GM18526 (cell line): ENCODE measurements around the gene DHRS7.

Experiments
- POLR2A ChIP-seq: IDR thresholded peaks from 3 replicates; pipeline ENCODE4 v1.6.1; 2011; ENCODE audit not compliant: insufficient read length; ENCODE audit errors: extremely low read depth

Gene DHRS7, protein sequence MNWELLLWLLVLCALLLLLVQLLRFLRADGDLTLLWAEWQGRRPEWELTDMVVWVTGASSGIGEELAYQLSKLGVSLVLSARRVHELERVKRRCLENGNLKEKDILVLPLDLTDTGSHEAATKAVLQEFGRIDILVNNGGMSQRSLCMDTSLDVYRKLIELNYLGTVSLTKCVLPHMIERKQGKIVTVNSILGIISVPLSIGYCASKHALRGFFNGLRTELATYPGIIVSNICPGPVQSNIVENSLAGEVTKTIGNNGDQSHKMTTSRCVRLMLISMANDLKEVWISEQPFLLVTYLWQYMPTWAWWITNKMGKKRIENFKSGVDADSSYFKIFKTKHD

DNA sequence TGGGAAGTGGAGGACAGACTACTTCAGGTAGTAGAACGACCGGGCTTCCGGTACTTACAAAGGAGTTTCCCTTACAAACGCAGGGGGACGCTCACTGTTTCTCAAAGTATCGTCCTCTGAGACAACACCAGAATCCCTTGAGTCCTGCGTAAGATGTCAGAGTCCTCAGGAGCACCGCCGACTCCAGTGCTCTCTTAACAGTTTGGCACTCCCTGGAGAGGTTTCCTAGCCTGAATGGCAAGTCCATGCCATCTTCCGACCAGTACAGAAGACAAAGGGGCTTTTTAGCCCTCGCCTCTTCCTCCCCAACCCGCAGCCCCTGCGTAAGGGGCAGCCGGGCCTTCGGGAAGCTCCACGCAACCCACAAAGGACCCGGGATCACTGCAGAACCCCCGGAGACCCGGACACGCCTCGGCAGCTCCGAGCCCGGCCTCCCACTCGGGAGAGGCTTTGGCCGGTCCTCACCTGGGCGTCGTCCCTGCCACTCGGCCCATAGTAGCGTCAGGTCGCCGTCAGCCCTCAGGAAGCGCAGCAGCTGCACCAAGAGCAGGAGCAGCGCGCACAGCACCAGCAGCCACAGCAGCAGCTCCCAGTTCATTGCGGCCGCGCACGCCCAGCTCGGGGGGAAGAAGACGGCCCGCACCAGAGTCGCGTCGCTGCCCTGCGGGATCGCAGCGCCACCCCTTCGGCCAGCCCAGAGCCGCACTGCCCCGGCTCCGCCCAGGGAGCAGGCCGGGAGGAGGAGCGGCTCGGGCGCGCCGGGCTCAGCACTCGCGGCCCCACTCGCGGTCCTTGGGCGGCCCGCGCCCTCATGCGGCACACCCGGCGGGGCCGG is at the start of gene DHRS7:
DHRS7 (minus strand) TSS at position 687 of the 835 bp plus-strand sequence; CDS start at position 598, 89 bp downstream.
- TF ChIP-seq POLR2A, result peak; percentile 82

DNA sequence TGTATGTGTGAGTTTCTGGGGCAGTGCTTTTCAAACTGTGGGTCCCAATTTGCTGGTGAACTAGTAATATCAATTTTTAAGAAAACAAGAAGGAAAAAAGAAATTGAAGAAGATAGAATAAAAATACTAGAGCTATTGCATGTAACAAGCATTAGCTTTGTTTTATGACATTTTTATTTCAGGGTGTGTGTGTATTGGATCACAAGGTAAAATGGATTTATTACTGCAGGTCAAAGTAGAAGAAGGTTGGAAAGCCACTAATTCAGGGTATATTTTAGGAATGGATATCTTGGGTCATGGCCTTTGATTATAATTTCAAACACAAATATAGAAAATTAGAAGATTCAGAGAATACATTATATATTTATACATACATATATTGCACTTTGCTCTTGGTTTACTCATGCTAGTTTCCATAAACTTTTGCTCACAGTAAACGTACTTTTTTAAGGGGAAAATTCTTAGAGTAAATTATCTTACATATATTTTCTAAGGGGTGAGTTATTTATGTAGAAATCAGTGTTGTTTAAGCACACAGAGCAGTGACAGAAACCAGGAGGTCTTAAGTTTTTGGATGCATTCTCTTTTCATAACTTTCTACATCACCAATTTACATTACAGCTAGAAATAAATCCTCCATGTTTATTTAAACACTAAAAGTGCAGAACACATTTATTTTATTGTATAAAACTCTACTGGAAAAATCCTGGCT is 49.4 kb upstream of the DHRS7 start:
- TF ChIP-seq POLR2A, result no peak

DNA sequence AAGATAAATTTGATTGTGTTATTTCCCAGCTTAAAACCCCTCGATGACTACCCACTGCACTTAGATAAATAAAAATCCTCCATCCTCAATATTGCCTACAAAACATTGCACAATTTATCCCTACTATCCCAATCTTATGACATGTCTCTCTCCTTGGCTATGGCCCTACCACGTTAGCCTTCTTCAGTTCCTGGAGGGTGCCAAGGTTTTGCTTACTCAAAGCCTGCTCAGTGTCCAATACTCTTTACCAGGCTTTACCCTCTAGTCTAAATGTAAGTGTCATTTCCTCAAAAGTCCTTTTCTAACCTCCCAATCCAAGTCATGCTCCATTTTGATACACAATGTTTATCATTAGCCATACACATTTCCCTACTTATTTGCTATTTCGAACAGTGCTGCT is 48.8 kb upstream of the DHRS7 start:
- TF ChIP-seq POLR2A, result no peak

DNA sequence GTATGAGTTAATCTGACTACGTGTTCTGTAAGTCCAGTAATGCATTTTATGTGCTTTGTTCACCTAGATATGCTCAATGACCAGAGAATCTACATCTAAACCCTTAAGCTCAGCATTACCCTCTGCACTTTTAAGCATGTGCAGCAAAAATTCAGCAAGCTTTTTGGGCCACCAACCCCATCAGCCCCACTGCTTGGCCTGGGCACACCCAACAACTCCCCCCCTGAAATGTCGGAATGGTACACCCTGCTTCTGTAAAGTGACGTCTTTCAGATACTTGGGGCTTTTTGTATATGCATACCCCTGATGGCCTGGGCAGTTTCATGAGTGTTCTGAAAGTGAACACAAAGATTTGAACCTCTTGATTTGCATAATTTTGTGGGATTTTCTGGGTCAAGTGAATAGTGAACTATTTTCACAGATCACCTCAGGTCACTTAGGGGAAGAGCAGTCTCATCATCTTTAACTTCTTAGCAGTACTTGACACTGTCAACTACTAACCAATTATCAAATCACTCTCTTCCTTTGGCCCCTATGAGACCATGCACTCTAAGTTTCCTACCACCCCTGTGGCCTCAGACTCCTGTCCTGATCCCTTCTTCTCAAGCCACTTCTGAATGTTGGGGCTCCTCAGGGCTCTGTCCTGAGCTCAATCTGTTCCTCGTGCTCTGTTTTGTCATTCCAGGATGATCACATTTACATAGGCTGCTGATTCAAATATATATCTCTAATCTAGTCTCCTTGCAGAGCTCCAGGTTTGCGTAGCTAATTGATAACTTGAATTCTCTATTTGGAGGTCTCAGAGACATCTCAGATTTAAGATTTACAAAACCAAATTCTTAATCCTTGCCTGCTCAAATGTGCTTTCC is 47.5 kb upstream of the DHRS7 start:
- no peak for TF ChIP-seq POLR2A

DNA sequence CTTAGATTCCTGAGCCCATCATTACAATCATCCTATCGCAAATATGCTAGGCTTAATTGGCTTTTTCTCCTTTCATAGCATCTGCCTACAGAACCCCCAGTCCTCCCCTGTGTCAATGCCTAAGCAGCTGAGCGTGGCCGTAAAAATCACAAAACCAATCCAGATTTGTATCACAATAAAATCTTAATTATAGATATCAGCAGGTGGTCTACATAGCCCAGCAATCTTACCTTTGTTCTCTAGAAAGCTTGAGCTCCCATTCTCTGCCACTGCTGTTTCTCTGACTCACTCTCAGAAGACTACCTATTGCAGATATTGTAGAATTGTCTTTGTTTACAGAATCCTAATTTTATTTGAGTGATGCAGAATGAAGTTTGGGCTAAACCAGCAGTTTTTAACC is 46.0 kb upstream of the DHRS7 start:
- no peak for TF ChIP-seq POLR2A

DNA sequence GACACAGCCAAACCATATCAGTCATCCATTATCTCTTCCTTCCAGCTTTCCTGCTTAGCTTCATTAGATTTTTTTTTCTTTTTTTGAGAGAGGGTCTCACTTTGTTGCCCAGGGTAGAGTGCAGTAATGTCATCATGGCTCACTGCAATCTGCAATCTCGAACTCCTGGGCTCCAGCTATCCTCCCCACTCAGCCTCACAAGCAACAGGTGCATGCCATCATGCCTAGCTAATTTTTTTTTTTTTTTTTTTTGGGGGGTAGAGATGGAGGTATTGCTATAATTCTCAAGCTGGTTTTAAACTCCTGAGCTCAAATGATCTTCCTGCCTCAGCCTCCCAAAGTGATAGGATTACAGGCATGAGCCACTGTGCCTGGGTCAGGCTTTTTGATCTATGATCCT is 45.5 kb upstream of the DHRS7 start:
- no peak for TF ChIP-seq POLR2A

DNA sequence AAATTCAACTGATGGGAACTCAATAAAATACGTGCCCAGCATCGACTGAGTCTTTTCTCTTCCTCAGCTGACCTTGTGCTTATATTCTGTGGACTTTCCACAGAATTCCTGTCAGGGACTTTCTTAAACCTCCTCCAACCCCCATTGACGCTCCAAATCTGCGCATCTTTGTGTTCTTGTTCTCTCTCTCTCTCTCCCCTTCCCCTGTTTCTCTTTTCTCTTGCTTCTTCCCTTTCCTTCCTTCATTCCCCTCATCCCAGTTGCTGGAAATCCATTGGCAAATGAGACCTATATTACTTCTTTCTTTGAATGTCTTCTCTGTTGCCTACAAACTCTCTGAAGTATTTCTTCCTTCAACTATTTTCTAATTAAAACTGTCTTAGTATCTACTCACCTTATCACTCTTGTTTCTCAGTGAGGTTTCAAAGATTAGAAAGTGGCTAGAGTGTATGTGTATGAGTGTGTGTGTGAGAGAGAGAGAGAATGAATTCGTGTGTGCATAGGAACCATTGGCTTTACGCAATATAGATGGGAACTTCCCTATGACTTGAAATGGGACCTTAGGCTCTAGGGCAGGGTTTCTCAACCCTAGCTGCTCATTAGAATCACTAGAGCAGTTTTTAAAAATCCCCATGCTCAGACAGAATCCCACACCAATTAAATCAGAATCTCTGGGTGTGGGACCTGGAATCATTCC is 41.8 kb upstream of the DHRS7 start:
- TF ChIP-seq POLR2A, result no peak

DNA sequence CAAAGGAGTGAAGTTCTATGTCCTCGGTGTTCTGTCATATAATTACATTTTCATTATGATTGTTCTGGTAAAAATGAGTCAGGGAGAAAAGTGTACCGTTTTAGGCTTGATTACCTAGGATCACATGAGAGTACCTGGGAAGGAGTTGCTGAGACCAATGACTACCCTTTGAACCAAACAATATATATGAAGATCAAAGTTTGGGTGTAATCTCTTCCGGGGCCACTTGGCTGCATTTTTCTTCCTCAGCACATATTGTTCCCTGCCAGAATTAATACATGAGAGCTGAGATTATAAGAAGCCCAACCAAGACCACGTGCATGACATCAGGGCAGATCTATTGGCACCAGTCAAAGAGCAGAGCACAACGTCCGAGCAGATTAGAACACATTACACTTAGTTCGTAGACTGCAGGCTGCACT is 41.1 kb upstream of the DHRS7 start:
- no peak for TF ChIP-seq POLR2A

DNA sequence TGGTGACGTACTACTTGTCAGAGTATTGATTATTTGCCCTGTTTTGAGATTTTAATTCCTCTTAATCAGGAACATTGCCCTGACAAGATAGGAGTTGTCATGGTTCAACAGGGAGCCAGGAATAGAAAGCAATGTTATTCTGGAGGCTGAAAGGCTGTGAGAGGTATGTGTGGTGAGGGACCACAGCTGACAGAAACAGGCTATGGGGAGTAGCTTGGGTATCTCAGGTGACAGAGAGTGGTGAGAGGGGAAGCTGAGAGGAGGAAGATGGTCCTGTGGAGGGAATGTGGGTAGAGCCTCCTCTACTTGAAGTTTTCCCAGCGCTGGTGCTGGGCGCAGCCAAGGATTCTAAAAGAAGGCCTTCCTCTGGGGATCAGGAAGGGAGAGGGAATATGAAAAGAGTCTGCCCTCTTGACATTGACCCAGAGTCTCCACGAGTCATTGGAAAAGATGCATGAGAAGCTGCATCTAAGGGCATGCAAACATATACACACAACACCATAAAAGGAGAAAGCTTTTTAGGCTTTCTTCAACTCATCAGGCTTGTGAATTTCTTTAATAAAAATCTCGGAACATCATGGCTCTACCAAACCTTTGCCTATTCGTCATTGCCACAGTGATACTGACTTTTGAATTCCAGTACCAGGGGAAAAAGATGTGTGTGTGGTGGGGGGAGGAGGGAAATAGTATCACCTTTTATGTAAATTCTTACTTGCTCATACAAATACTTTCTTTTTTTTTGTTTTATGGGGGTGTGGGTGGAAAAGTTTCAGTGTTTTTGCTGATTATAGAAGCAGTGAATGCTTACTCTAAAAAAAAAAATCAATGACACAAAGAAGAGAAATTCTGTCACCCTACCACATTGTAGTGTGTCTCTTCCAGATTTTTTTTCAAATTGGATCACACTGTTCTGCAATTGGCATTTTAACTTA is 39.9 kb upstream of the DHRS7 start:
- no peak for TF ChIP-seq POLR2A

DNA sequence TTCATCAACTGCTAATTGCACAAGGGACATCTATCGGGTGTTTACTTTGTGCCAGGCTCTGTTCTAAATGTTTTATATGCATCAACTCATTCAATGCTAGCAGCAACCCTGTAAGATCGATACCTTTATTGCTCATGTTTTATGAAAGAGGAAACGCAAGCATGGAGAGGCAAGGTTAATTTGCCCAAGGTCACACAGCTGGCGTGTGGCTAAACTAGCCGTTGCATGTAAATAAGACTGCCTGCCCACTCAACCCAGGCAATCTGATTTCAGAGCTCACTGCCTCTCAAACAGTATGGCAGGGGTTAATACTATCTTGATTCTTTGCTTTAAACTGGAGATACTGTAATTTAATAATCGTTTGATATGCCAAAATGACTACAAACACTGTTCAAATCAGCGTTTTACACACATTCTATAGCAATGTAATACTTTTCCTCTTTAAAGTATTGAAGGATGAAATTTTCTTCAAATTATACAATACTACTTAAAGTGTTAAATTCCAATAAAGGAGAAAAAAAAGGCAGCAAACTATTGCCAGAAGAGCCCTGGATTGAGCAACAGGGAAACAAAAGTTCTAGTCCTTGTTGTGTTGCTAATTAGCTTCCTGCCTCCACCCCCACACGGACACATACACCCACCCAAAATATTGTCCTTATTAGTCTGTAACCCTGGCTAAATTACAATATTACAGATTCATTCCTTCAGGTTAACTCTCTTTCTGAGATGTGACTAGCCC is 39.1 kb upstream of the DHRS7 start:
- TF ChIP-seq POLR2A, result peak; percentile 40

DNA sequence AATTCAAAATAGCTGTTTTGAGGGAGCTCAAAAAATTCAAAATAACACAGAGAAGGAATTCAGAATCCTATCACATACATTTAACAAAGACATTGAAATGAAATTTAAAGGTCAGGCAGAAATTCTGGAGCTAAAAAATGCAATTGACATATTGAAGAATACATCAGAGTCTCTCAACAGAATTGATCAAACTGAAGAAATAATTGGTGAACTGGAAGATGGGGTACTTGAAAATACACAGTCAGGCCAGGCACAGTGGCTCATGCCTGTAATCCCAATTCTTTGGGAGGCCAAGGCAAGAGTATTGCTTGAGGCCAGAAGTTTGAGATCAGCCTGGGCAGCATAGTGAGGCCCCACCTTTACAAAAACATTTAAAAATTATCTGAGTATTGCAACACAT is 34.1 kb upstream of the DHRS7 start:
- TF ChIP-seq POLR2A, result no peak

DNA sequence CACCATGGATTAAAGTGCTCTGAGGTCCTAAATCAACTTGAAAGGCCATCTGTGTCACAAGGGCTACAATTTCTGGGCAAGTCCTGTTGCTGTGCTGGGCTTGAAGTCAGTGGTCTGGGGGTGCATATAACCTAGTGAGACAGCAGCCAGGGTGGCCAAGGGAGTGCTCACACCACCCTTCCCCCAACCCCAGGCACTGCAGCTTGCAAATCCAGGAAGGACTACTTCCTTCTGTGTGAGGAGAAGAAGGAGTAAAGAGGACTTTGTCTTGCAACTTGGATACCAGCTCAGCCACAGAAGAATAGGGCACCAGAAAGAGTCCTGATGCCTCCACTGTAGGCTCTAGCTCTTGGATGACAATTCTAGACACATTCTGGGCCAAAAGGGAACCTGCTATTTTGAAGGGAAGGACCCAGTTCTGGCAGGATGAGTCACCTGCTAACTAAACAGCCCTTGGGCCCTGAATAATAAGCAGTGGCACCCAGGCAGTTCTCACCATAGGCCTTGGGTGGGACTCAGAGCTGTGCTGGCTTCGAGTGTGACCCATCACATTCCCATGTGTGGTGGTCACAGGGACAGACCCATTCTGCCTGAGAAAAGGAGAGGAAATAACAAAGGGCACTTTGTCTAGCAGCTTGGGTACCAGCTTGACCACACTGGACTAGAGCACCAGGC is 32.6 kb upstream of the DHRS7 start:
- TF ChIP-seq POLR2A, result no peak
